NCI-H2029 (cell line): ENCODE measurements around the gene MAGI1.

Experiments used
- DNase-seq: peaks from one replicate; lab custom pipeline; 2025; lab: John Stamatoyannopoulos, UW

The MAGI1 gene

GRCh38 chr3:65409176-65409569 lies 629.5 kb downstream of the MAGI1 start:
- DNase-seq: no peak

GRCh38 chr3:65408531-65409175 lies 630.1 kb downstream of the MAGI1 start:
- DNase-seq: no peak

GRCh38 chr3:65406470-65406869 lies 632.2 kb downstream of the MAGI1 start:
- no peak for DNase-seq

GRCh38 chr3:65402597-65402996 lies 636.1 kb downstream of the MAGI1 start:
- DNase-seq: no peak

GRCh38 chr3:65401359-65402305 lies 637.1 kb downstream of the MAGI1 start:
- DNase-seq: no peak

GRCh38 chr3:65400899-65401298 lies 637.8 kb downstream of the MAGI1 start:
- no peak for DNase-seq

- no peak for DNase-seq
Measured at GRCh38 chr3:65398953-65399352, 639.8 kb downstream of the MAGI1 start.

- DNase-seq: no peak
Measured at GRCh38 chr3:65396078-65396477, 642.6 kb downstream of the MAGI1 start.

DNA sequence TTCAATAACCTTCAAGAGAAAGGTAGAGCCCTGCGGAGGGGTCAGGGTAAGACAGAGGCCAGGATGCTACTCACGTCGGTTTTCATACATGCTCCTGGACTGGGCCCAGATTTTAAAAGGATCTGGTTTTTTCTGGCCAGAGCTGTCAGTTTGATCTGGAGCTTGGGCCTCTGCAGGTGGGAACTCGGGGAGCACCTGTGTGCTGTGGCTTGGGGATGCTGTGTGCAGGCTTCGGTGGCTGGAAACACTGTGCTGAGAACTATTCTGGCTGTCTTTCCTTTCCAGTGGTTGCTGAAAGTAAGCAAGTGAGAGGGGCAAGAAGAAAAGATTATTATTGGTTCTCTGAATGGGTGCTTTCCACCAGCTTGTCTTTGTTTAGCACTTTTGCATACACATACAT lies 647.6 kb downstream of the MAGI1 start:
- no peak for DNase-seq

- no peak for DNase-seq
Measured at GRCh38 chr3:65385805-65386204, 652.9 kb downstream of the MAGI1 start.

DNA sequence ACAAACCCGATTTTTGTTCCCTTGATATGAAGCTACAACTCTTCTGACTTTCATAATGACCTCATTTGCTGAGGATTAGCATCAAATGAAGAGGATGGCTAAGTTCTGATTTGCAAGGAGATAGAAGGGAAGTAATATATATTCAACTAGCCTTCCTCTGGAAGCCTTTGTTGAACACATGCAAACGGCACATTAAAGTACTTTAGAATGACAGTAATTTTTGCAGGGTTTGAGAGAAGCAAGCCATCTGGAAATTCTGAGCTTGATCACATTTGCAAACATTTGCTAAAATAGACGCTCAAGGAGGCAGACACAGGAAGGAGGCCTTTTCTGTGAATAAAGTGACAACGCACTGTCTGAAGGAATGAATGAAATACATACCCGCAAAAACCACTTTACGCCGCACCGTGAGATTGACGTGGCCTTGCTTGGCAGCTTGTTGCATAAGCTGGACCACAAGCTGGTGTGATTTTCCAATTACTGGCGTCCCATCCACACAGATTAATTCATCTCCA lies 657.2 kb downstream of the MAGI1 start:
- DNase-seq: no peak

DNA sequence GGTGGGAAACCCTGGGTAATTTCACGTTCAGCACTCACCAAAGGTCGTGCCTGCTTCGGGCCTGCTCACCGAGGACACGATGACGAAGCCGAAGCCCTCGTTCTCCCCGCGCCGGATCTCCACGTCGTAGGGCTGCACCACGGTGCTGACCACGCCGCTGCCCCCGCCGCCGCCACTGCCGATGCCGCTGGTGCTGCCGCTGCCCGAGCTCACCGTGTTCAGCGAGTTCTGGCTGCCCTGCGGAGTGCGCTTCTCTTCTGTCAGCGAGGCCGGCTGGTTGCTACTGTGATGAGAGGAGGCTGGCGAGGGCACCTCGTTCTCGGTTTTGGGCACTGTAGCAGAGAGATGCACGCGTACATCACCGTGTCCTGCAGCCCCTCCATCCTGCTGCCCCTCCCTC lies 659.5 kb downstream of the MAGI1 start:
- DNase-seq: no peak

DNA sequence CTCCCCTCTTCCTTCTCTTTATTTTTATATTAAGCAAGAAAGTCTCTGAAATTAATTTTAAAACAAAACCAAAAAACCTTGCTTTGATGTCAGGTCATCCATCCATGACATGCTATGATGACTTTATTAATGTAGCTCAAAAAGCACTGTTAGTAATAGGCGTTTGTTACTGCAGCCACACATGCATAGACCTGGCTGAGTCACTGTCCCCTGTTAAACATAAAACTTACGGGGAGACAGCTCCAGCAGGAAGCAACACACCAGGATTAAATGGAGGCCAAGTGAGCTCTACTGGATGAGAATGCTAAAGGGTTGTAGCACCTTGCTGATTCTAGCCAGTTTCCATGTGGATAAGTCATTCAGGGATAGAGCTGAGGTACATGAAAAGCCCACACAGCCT lies 661.1 kb downstream of the MAGI1 start:
- DNase-seq: no peak

DNA sequence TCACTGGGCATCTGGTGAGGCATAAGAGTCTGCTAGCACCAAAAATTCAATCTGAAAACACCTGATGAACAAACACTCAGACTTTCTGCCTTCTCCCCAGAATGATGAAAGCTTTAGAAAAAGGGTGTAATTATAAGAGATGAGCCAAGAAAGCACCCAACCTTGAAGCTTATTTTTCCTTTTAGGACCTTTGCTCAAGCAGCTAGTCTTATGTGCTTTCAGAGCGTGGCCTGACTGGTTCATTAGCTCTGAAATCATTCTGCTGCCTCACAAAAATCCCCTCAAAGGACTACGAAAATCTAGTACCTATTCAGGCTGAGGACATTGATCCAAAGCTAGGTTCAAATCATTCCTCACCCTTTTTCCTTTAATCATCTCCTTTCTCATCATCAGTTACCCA lies 662.3 kb downstream of the MAGI1 start:
- DNase-seq: no peak

- DNase-seq: no peak
Measured at GRCh38 chr3:65371053-65371452, 667.7 kb downstream of the MAGI1 start.

DNA sequence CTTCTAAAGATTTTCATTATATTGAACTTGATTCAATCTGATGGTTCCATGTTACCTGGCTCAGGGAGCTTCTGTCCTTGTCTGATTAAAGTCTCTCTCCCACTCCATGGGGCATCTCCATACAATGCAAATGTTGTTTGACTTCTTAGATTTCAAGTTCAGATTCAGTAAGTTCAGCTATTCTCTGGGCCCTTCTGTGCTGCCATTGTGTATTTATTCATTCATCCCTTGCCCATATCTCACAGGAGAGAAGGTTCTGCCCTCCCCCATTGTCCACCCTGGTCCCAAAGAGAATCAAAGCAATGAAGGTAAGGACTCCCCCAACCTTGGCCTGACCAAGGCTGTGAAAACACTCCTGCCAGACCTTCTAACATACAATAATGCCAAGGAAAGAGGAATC lies 669.9 kb downstream of the MAGI1 start:
- no peak for DNase-seq

DNA sequence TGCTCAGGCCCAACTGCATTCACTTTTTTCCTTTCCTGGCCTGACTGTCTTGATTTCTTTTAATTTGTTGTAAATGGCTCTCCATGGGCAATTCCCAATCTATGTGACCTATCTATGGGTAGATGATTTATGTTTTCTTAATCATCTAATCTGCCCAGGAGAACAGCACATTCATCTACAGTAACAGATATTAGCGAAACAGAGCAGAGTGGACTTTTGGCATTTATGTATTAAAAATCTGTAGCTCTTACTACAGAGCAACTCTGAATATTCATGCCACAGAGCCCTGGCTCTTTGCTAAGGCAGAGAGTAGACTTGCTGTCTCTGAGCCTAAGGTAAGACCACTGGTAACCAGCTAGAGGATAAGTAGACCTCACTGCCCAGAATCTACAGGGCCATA lies 676.0 kb downstream of the MAGI1 start:
- DNase-seq: no peak

GRCh38 chr3:65361448-65361847 lies 677.3 kb downstream of the MAGI1 start:
- no peak for DNase-seq

- no peak for DNase-seq
Measured at GRCh38 chr3:65356331-65357248, 682.1 kb downstream of the MAGI1 start.

DNA sequence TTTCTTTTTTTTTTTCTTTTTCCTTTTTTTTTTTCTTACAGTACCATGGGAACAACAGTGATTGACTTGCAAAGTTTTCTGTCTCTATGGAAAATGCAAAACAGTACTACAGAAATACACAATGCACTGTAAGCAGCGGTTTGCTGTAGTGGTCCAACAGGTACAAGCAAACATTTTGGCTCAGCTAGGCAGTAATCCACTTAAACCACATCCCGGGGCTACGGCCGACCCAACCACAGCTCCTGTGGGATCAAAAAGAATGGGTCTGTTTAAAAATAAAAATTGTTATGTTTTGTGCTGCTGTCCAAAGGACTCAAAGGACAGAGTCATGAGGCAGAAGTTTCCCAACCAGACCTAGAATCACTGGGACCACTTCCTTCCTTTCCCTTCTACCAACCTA lies 683.8 kb downstream of the MAGI1 start:
- DNase-seq: no peak

DNA sequence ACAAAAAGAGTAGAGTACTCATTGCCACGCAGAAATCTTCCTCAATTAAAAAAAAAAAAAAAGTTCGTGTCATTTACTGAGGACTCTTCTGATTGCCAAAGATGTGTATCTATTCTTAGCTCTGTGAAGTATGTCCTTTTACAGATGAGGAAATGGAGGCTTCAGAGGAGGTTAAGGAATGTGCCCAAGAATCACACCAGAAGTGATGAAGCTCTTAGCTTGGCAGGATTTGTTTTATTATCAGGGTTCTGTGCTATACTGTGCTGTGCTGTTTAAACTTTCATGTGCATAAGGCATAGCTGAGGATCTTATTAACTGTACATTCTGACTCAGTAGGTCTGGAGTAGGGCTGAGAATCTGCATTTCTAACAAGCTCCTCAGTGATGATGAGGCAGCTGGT lies 685.8 kb downstream of the MAGI1 start:
- DNase-seq: no peak

- no peak for DNase-seq
Measured at GRCh38 chr3:65351753-65352152, 687.0 kb downstream of the MAGI1 start.
